AG10803 (cell line): ENCODE results near the gene STAT3.

Experiments
- DNase-seq: peaks from one replicate; pipeline ENCODE4 v3.0.0; 2010; ENCODE audit warnings: low read depth
- H3K4me3 ChIP-seq: 2 replicates; pipeline ENCODE4 v1.5.1; 2011; ENCODE audit warnings: mild to moderate bottlenecking, low read length, control low read depth
- TF ChIP-seq, protein P1 (sequence below): conservative IDR thresholded peaks from 2 replicates; pipeline ENCODE4 v1.5.1; 2011; ENCODE audit warnings: mild to moderate bottlenecking, low read length, control low read depth, inconsistent platforms

STAT3 gene

DNA sequence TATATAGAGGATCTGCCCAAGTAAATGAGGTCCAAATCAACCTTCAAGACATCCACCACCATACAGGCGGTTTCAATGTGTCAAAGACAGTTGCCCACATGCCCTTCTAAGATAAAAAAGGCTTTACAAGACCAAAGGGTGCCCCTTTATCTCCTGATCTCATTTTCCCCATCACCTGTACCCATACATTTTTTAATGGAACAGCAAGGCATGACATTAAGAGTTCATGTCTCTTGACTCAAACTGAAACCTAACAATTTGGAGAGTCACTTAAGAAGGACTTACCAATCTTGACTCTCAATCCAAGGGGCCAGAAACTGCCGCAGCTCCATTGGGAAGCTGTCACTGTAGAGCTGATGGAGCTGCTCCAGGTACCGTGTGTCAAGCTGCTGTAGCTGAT lies 40.1 kb downstream of the STAT3 start:
- DNase-seq, result no peak
- H3K4me3 ChIP-seq, result no peak overlapping the region
- TF ChIP-seq, protein P1, sequence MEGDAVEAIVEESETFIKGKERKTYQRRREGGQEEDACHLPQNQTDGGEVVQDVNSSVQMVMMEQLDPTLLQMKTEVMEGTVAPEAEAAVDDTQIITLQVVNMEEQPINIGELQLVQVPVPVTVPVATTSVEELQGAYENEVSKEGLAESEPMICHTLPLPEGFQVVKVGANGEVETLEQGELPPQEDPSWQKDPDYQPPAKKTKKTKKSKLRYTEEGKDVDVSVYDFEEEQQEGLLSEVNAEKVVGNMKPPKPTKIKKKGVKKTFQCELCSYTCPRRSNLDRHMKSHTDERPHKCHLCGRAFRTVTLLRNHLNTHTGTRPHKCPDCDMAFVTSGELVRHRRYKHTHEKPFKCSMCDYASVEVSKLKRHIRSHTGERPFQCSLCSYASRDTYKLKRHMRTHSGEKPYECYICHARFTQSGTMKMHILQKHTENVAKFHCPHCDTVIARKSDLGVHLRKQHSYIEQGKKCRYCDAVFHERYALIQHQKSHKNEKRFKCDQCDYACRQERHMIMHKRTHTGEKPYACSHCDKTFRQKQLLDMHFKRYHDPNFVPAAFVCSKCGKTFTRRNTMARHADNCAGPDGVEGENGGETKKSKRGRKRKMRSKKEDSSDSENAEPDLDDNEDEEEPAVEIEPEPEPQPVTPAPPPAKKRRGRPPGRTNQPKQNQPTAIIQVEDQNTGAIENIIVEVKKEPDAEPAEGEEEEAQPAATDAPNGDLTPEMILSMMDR, result no peak

DNA sequence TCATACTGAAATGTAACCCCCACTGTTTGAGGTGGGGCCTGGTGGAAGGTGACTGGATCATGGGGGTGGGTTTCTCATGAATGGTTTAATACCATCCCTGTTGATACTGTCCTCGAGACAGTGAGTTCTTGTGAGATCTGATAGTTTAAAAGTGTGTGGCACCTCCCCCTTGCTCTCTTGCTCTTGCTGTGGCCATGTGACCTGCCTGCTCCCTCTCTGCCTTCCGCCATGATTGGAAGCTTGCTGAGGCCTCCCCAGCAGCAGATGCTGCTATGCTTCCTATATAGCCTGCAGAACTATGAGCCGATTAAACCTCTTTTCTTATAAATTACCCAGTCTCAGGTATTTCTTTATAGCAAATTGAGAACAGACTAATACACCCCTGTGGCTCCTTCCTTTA lies 40.6 kb downstream of the STAT3 start:
- TF ChIP-seq, protein P1, result no peak
- H3K4me3 ChIP-seq, result no peak overlapping the region
- no peak for DNase-seq

DNA sequence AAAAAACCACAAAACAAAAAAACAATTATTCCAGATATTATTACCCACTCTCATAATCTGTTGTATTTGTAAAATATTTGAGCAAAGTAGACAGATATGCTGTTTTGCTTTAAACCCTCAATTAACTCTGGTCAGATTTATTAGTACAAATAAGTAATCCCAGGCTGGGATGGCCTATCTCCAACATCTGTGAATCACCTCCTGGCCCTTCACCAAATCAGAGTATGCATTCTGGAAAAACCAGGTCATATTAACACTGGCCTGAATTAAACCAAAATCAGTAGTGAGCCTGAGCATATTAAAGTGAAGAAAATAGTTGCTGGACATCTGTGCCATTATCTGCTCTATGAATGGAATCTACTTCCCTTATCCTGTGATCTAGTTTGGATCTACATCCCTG lies 41.0 kb downstream of the STAT3 start:
- DNase-seq, result peak; percentile 88
- no peak overlapping the region for H3K4me3 ChIP-seq
- TF ChIP-seq, protein P1, result no peak

DNA sequence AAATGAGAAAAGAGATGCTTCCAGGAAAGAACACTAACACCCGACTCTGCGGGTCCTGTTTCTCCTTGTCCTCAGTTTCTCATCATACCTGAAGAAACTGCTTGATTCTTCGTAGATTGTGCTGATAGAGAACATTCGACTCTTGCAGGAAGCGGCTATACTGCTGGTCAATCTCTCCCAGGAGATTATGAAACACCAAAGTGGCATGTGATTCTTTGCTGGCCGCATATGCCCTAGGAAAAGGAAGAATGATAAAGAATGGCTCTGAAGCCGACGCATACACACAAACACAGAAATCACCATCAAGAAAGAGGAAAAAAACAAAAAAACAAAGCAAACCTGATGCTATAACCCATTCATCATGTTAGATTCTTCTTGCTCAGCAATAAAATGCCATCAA lies 41.8 kb downstream of the STAT3 start:
- DNase-seq, result no peak
- TF ChIP-seq, protein P1, result no peak
- H3K4me3 ChIP-seq, result no peak overlapping the region

DNA sequence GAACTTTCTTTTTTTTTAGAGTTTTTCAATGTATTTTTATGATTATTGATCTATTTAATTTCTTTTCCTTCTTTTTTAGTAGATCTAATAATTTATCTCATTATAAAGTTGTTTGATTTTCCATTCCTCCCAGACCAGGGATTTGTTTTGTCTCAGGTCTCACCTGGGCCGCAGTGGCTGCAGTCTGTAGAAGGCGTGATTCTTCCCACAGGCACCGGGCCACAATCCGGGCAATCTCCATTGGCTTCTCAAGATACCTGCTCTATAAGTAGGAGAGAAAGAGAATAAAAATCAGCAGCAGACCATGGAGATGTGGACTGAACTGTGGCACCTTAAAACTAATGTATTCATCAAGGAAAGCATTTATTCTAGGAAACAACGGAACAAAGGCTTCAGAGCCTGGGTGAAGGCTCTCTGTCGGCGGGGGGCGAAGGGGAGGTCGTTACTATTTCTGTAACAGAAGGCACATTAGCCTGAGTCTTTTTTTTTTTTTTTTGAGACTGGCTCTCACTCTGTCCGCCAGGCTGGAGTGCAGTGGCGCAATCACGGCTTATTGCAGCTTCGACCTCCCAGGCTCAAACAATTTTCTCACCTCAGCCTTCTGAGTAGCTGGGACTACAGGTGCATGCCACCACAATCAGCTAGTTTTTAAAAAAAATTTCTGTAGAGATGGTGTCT lies 42.7 kb downstream of the STAT3 start:
- H3K4me3 ChIP-seq, result no peak overlapping the region
- no peak for DNase-seq
- TF ChIP-seq, protein P1, result no peak

DNA sequence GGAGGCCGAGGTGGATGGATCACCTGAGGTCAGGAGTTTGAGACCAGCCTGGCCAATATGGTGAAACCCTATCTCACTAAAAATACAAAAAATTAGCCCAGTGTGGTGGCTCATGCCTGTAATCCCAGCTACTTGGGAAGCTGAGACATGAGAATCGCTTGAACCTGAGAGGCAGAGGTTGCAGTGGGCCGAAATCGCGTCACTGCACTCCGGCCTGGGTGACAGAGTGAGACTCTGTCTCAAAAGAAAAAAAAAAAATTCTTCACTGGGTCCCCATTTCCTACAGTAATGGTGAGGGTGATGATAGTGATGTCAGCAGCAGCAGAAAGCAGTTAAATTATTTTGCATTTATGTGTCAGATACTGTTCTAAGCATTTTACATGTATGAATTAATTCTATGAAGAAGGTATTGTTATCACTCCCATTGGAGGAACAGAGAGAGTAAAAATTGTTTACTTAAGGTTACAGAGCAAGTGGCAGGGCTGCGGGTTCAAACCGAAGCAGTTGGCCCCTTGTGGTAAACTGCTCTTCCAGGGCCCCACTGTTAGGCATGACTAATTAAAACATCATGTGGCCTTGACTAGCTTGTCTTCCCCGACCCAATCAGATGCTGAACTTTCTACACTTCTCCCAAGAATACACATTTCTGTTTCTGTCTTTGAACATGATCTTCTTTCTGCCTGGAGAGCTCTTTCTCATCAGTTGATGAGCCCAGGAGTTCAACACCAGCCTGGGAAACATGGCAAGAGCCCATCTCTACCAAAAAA lies 45.8 kb downstream of the STAT3 start:
- peak; percentile 55 for DNase-seq
- TF ChIP-seq, protein P1, result no peak
- no peak overlapping the region for H3K4me3 ChIP-seq

DNA sequence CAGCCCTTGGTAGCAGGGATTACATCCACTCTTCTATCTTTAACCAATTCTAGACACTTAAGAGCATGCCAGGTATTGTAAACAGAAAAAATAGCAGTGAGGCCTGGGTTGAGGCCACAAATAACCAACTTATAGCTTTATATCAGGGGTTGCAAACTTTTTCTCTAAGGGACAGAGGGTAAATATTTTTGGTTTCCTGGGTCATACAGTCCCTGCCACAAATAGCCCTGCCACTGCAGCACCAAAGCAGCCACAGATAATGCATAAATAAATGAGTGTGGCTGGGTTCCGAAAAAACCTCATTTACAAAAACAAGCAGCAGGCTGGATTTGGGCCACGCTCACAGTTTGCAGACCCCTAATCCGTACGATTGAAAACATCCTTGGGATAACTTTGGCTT lies 46.7 kb downstream of the STAT3 start:
- TF ChIP-seq, protein P1, result no peak
- no peak for DNase-seq
- no peak overlapping the region for H3K4me3 ChIP-seq
